ENCODE results near the gene TLR10. TPM values are rescaled to one million over a fixed set of nuclear protein-coding genes. Genes with fewer than 3 reads are reported as not detected.

Gene TLR10
- total RNA-seq, 1 experiment from 2014 or later, result not detected

- Histone ChIP-seq H3K36me3 (ENCODE audit: low read depth) (no peaks in the 10 kb centered on the region), H4K20me1 (ENCODE audit: insufficient read depth) (no peaks in the 10 kb centered on the region), H3K4me1 (replicated peaks; ENCODE audit: insufficient read depth) (no peaks in the 10 kb centered on the region), H3K9me3 (ENCODE audit: insufficient read depth, low read depth) (no peaks in the 10 kb centered on the region), H3K4me3 (no peak overlapping the region), H3F3A (ENCODE audit: insufficient read depth, low read depth) (no peaks in the 10 kb centered on the region), H3K4me2 (no peak overlapping the region), H3K9me2 (ENCODE audit: insufficient read depth) (no peaks in the 10 kb centered on the region; the same call in 1 of the 2 replicates), H3K79me2 (ENCODE audit: low read depth) (no peaks in the 10 kb centered on the region), H3K27me3 (ENCODE audit: insufficient read depth, low read depth) (no peaks in the 10 kb centered on the region), H3K27ac (no peak overlapping the region), H2AFZ (no peak overlapping the region)
- no peak for TF ChIP-seq EZH2 (IDR thresholded peaks at IDR 0.05; ENCODE audit: low read depth)
- TF ChIP-seq, protein P1, sequence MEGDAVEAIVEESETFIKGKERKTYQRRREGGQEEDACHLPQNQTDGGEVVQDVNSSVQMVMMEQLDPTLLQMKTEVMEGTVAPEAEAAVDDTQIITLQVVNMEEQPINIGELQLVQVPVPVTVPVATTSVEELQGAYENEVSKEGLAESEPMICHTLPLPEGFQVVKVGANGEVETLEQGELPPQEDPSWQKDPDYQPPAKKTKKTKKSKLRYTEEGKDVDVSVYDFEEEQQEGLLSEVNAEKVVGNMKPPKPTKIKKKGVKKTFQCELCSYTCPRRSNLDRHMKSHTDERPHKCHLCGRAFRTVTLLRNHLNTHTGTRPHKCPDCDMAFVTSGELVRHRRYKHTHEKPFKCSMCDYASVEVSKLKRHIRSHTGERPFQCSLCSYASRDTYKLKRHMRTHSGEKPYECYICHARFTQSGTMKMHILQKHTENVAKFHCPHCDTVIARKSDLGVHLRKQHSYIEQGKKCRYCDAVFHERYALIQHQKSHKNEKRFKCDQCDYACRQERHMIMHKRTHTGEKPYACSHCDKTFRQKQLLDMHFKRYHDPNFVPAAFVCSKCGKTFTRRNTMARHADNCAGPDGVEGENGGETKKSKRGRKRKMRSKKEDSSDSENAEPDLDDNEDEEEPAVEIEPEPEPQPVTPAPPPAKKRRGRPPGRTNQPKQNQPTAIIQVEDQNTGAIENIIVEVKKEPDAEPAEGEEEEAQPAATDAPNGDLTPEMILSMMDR (conservative IDR thresholded peaks at IDR 0.05), result no peak
- intact Hi-C loops (cut with micrococcal nuclease; ENCODE audit: unreplicated experiment), result no loop called here
- DNase-seq, result no peak
- ChIA-PET CTCF (no interaction called here), POLR2A (ENCODE audit: unreplicated experiment) (no interaction called here)
- no TSS peak for BruUV-seq (replicated peaks)
Measured at GRCh38 chr4:38740303-38740702, 42.5 kb downstream of the TLR10 start.

DNA sequence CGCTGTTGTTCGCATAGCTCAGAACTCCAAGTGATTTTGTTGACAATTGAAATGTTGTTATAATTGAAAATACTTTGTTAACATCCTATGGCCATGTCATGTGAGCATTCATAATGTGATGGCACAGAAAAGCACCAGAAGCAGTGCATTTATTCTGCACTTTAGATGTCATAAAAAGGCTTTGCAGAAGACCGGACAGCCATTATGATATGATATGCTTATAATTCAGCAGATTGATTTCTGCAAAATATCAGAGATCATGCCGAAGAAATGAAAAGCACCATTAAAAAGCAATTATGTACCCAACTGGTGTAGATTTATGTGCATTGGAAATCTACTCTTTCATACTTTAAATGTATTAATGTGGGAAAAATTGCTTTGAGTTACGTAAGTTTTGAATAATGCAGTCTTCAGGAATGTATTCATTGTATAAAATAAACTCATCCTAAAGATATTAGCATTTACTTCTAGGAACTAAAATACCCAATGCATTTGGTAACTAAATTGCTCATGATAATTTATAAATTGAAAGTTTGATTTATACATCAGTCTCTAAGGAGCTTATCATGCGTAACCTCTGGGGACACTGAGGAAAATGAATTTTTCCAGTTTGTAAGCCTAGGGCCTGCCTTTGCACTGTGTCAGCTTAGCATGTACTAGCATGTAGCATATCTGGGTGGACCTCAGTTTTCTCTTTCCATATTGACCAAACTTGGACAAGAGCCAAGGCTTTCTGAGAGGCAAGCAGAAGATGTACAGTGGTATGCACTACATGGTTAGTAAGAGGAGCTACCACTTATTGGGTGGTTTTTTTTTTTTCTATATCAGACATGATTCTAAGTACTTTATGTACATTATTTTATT is 43.6 kb downstream of the TLR10 start:
- BruUV-seq (replicated peaks), result no TSS peak
- no peak overlapping the region for H3K27ac ChIP-seq
- no peak for DNase-seq
- no peaks in the 10 kb centered on the region for H3K36me3 ChIP-seq (ENCODE audit: low read depth)
- CTCF ChIA-PET, result no interaction called here
- H3K4me1 ChIP-seq (replicated peaks; ENCODE audit: insufficient read depth), result no peaks in the 10 kb centered on the region
- H3K79me2 ChIP-seq (ENCODE audit: low read depth), result no peaks in the 10 kb centered on the region
- H3K4me3 ChIP-seq, result no peak overlapping the region
- no peaks in the 10 kb centered on the region for H3K9me3 ChIP-seq (ENCODE audit: insufficient read depth, low read depth)
- intact Hi-C loops (cut with micrococcal nuclease; ENCODE audit: unreplicated experiment), result no loop called here
- H3K9me2 ChIP-seq (ENCODE audit: insufficient read depth), result no peaks in the 10 kb centered on the region; the same call in 1 of the 2 replicates
- no peak overlapping the region for H3K4me2 ChIP-seq
- no peak overlapping the region for H2AFZ ChIP-seq
- no peak for TF ChIP-seq EZH2 (IDR thresholded peaks at IDR 0.05; ENCODE audit: low read depth)
- TF ChIP-seq, protein P1 (conservative IDR thresholded peaks at IDR 0.05), result no peak
- POLR2A ChIA-PET (ENCODE audit: unreplicated experiment), result no interaction called here
- no peaks in the 10 kb centered on the region for H4K20me1 ChIP-seq (ENCODE audit: insufficient read depth)
- H3K27me3 ChIP-seq (ENCODE audit: insufficient read depth, low read depth), result no peaks in the 10 kb centered on the region
- H3F3A ChIP-seq (ENCODE audit: insufficient read depth, low read depth), result no peaks in the 10 kb centered on the region

GRCh38 chr4:38735870-38736269 is 46.9 kb downstream of the TLR10 start:
- intact Hi-C loops (cut with micrococcal nuclease; ENCODE audit: unreplicated experiment), result no loop called here
- DNase-seq, result no peak

More at GRCh38 chr4:38735870-38736269, 46.9 kb downstream of the TLR10 start:
- CTCF ChIA-PET, result no interaction called here
- Histone ChIP-seq H3K9me3 (ENCODE audit: insufficient read depth, low read depth) (no peaks in the 10 kb centered on the region), H2AFZ (no peak overlapping the region), H3K27me3 (ENCODE audit: insufficient read depth, low read depth) (no peaks in the 10 kb centered on the region), H3K9me2 (ENCODE audit: insufficient read depth) (no peaks in the 10 kb centered on the region; the same call in 1 of the 2 replicates), H3K36me3 (ENCODE audit: low read depth) (no peaks in the 10 kb centered on the region), H3K4me3 (no peak overlapping the region), H3F3A (ENCODE audit: insufficient read depth, low read depth) (no peaks in the 10 kb centered on the region), H3K79me2 (ENCODE audit: low read depth) (no peaks in the 10 kb centered on the region), H3K27ac (no peak overlapping the region), H4K20me1 (ENCODE audit: insufficient read depth) (no peaks in the 10 kb centered on the region), H3K4me2 (no peak overlapping the region), H3K4me1 (replicated peaks; ENCODE audit: insufficient read depth) (peaks cover 1% of the 10 kb centered on the region)
- no peak for TF ChIP-seq EZH2 (IDR thresholded peaks at IDR 0.05; ENCODE audit: low read depth)
- TF ChIP-seq, protein P1 (conservative IDR thresholded peaks at IDR 0.05), result no peak
- POLR2A ChIA-PET (ENCODE audit: unreplicated experiment), result no interaction called here
- no TSS peak for BruUV-seq (replicated peaks)
